HG03064 (cell line): Measurements from ENCODE around the gene GIMAP6.
"Not testable (repeated sequence)": the region's sequence is repeated elsewhere in the genome, so short reads cannot be mapped to it uniquely, and the experiment has no call there.

ENCODE experiments used
- ATAC-seq: cut with Tn5 transposase; IDR thresholded peaks from one replicate; pipeline ENCODE4 v1.9.1; 2021; ENCODE audit warnings: low read depth; ENCODE audit not compliant: unreplicated experiment

GIMAP6 gene

DNA sequence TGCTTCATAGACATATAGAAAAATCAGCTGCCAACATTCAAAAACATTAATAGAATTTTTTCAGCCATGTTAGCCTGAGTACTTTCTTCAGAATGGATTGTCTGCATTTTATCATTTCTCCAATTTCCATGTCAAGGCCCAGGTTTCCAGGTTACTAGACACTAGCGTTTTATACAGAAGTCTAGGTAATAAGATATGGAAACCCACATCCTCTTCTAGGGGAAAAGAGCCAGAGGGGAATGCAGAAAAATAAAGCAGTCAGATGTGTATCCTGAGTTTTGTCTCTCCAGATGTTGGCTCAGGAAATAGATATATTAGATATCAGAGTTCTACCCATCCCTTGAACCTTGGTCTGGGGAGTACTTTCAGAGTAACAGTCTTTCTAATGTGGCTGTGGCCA is 44.6 kb downstream of the GIMAP6 start:
- ATAC-seq = no peak

DNA sequence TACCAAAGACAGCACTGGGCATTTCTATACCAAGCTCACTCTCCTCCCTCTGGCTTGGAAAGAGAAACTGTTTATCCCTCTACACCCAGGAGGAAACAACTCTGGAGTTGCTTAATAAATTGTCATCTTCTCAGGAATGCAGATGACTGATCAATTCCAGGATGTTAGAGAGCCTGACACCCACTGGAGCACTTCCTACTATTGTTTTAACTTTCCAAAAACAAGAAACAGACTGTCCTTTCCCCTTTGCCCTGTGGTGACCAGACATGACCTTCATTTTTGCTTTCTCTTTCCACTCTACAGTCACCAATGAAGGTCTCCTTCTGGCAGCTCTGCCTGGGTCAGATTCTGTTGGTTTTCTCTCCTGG is 45.4 kb downstream of the GIMAP6 start:
- no peak for ATAC-seq

DNA sequence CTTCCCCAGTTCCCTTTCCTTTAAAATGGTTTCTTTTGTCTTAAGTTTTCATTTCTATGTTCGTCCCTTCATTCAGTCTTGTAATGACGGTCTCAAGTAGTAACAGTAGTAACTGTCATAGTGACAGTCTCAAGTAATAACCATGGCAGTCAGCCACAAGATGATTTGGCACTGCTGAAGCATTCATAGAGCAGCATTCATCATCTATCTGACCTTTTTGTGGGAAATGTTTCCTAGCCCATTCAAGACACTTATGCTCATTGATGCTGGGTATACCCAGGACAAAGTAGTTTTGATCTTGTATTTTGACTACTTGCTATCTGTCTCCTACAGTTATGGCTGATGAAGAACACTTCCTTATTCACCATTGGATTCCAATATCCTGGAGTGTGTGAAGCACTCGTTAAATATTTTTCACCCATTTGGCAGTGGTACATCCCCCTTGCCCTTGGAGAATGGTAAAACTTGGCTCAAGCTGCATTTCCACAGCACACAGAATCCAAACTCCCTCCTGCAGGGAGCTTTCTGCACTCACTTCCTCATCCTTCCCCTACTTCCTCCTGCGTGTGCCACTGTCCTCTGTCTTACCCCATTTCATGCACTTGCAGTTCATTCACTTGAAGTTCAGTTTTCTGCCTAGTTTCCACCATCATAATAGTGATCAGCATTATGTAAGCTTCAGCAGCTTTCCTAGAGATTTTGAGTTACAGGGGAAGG is 46.0 kb downstream of the GIMAP6 start:
- ATAC-seq = no peak

DNA sequence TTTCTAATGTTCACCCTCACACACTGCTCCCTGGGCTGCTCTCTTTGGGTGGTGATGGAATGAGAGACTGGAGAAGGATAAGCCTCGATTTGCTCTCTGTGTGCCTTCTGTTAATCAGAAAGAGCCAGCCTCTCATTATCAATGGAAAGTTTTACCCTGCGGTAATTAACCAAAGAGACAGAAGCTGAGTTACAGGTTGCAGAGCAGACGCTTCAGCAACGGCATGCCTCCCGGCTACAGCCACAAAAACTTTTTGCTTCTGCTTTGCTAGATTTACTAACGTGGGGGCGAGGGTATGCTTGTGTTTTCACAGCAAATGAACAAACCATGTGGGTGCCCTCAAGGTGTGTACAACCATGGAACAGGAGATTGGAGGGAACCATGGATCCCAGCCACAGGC is 47.0 kb downstream of the GIMAP6 start:
- no peak for ATAC-seq

DNA sequence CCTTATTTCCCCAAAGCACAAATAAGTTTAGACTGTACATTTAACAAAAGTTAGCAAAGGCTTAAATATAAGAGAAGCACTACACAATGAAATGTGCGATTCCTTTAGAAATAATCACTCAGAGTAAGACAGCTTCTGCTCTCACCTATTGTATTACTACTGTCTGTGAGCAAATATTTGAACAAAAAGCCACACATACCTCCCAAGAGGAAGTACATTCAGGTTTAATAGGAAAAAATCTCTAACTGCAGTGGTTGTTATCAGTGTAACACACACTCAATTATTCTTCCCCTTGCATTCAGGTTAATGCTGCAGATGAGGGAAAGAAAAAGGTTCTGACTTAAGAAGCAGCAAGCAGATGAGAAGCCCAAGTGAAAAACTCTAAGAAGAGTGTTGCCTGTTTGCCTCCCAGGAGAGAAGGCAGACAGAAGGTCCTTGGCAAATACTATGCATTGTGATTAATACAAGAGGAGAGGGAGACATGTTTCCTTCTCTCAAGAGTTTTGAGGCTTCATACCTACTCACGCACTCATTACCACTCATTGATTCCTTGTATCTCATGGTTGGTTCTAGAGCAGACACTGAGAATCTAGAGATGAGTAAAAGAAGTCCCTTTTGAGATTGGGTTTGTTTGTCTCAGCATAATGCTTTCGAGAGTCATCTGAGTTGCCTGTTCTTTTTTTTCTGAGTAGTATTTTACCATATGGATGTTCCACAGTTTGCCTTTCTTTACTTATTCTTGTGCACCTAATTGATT is 51.4 kb downstream of the GIMAP6 start:
- ATAC-seq = no peak

DNA sequence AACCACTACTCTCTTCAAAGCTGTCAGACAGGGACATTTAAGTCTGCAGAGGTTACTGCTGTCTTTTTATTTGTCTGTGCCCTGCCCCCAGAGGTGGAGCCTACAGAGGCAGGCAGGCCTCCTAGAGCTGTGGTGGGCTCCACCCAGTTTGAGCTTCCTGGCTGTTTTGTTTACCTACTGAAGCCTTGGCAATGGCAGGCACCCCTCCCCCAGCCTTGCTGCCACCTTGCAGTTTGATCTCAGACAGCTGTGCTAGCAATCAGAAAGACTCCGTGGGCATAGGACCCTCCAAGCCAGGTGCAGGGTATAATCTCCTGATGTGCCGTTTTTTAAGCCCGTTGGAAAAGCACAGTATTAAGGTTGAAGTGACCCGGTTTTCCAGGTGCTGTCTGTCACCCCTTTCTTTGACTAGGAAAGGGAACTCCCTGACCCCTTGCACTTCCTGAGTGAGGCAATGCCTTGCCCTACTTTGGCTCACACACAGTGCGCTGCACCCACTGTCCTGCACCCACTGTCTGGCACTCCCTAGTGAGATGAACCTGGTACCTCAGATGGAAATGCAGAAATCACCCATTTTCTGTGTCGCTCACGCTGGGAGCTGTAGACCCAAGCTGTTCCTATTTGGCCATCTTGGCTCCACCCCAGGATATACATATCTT is 52.1 kb downstream of the GIMAP6 start:
- ATAC-seq = not testable (repeated sequence)
